ENCODE results near the gene CCDC148.

CCDC148 gene

GRCh38 chr2:158178646-158179045, 277.9 kb downstream of the CCDC148 start:
- TF ChIP-seq POLR2AphosphoS5 (IDR thresholded peaks at IDR 0.05; ENCODE audit: low read depth, low read length) = no peak

- TF ChIP-seq SIN3A (IDR thresholded peaks at IDR 0.05; ENCODE audit: borderline replicate concordance, insufficient read depth, low read length) = no peak
- no peak for TF ChIP-seq POLR2AphosphoS5 (IDR thresholded peaks at IDR 0.05; ENCODE audit: low read depth, low read length)
- no peak for TF ChIP-seq TAF1 (IDR thresholded peaks at IDR 0.05; ENCODE audit: borderline replicate concordance, insufficient read depth, low read length)
- no peak for TF ChIP-seq FOXP2 (optimal IDR thresholded peaks at IDR 0.05; ENCODE audit: borderline replicate concordance, extremely low read depth, extremely low read length, insufficient read depth)
- TF ChIP-seq REST (IDR thresholded peaks at IDR 0.05; ENCODE audit: insufficient read depth in 1 of 2, low read depth in 2 of 2, low read length in 2 of 2) = no peak
Measured at GRCh38 chr2:158174956-158175355, 281.6 kb downstream of the CCDC148 start.

- TF ChIP-seq SIN3A (IDR thresholded peaks at IDR 0.05; ENCODE audit: borderline replicate concordance, insufficient read depth, low read length) (no peak), POLR2AphosphoS5 (IDR thresholded peaks at IDR 0.05; ENCODE audit: low read depth, low read length) (no peak), FOXP2 (optimal IDR thresholded peaks at IDR 0.05; ENCODE audit: borderline replicate concordance, extremely low read depth, extremely low read length, insufficient read depth) (no peak)
Measured at GRCh38 chr2:158174495-158174894, 282.1 kb downstream of the CCDC148 start.

- TF ChIP-seq FOXP2 (optimal IDR thresholded peaks at IDR 0.05; ENCODE audit: borderline replicate concordance, extremely low read depth, extremely low read length, insufficient read depth) = no peak
- TF ChIP-seq TAF1 (IDR thresholded peaks at IDR 0.05; ENCODE audit: borderline replicate concordance, insufficient read depth, low read length) = no peak
- no peak for TF ChIP-seq POLR2AphosphoS5 (IDR thresholded peaks at IDR 0.05; ENCODE audit: low read depth, low read length)
- no peak for TF ChIP-seq REST (IDR thresholded peaks at IDR 0.05; ENCODE audit: insufficient read depth in 1 of 2, low read depth in 2 of 2, low read length in 2 of 2)
- TF ChIP-seq SIN3A (IDR thresholded peaks at IDR 0.05; ENCODE audit: borderline replicate concordance, insufficient read depth, low read length) = no peak
Measured at GRCh38 chr2:158172719-158173118, 283.8 kb downstream of the CCDC148 start.

GRCh38 chr2:158154596-158154995, 302.0 kb downstream of the CCDC148 start:
- no peak for TF ChIP-seq TAF1 (IDR thresholded peaks at IDR 0.05; ENCODE audit: borderline replicate concordance, insufficient read depth, low read length)
- no peak for TF ChIP-seq POLR2AphosphoS5 (IDR thresholded peaks at IDR 0.05; ENCODE audit: low read depth, low read length)
- TF ChIP-seq REST (IDR thresholded peaks at IDR 0.05; ENCODE audit: insufficient read depth in 1 of 2, low read depth in 2 of 2, low read length in 2 of 2) = no peak
- TF ChIP-seq SIN3A (IDR thresholded peaks at IDR 0.05; ENCODE audit: borderline replicate concordance, insufficient read depth, low read length) = no peak
- no peak for TF ChIP-seq FOXP2 (optimal IDR thresholded peaks at IDR 0.05; ENCODE audit: borderline replicate concordance, extremely low read depth, extremely low read length, insufficient read depth)

- TF ChIP-seq REST (IDR thresholded peaks at IDR 0.05; ENCODE audit: insufficient read depth in 1 of 2, low read depth in 2 of 2, low read length in 2 of 2) = no peak
- no peak for TF ChIP-seq TAF1 (IDR thresholded peaks at IDR 0.05; ENCODE audit: borderline replicate concordance, insufficient read depth, low read length)
- no peak for TF ChIP-seq FOXP2 (optimal IDR thresholded peaks at IDR 0.05; ENCODE audit: borderline replicate concordance, extremely low read depth, extremely low read length, insufficient read depth)
Measured at GRCh38 chr2:158153270-158154015, 303.1 kb downstream of the CCDC148 start.
